Tibial nerve (tissue), 4 donors: ENCODE results near the gene VTN. TPM values are rescaled to one million over a fixed set of nuclear protein-coding genes. Genes with fewer than 3 reads are reported as not detected.
A peak's percentile ranks its signal among the peaks of the same experiment; 100 is the strongest.

Source experiments
- DNase-seq, 2 donors: peaks; one replicate each; pipeline ENCODE4 v3.0.0-alpha.2; 2019; ENCODE audit warnings: low spot score in 2 of 2
- H3K27ac ChIP-seq, 4 donors: fragments of 200-600 bp; sonication (generic) in 3 of 4; one replicate each; pipeline ENCODE4 v1.5.1; 2017 to 2019; ENCODE audit warnings: mild to moderate bottlenecking in 1 of 4
- H3K27me3 ChIP-seq, 2 donors: fragments of 200-600 bp; sonication (generic) in 1 of 2; one replicate each; pipeline versions ENCODE4 v1.5.1 to v1.6.0; 2017 to 2019
- H3K36me3 ChIP-seq, 3 donors: fragments of 200-600 bp; sonication (generic); one replicate each; pipeline ENCODE4 v1.5.1; 2018 to 2019
- H3K4me1 ChIP-seq, 4 donors: fragments of 200-600 bp; sonication (generic) in 3 of 4; one replicate each; pipeline ENCODE4 v1.5.1; 2017 to 2019
- H3K4me3 ChIP-seq, 4 donors: fragments of 200-600 bp; sonication (generic) in 3 of 4; one replicate each; pipeline ENCODE4 v1.5.1; 2017 to 2019; ENCODE audit warnings: mild to moderate bottlenecking in 1 of 4, moderate library complexity in 1 of 4
- H3K9me3 ChIP-seq, 4 donors: fragments of 200-600 bp; sonication (generic) in 3 of 4; one replicate each; pipeline ENCODE4 v1.5.1; 2017 to 2019
- CTCF ChIP-seq, 5 experiments: fragments of 200-600 bp in 3 of 5; fragments of 450-650 bp in 2 of 5; sonication (generic) in 3 of 5; IDR thresholded peaks; one replicate each; pipeline ENCODE4 v1.5.1; 2016 to 2019; ENCODE audit warnings: antibody characterized with exemption in 5 of 5, mild to moderate bottlenecking in 3 of 5, moderate library complexity in 2 of 5
- EP300 ChIP-seq, 2 donors: sonication (generic); formaldehyde crosslinking; IDR thresholded peaks; one replicate each; pipeline ENCODE4 v1.6.1; 2017; ENCODE audit warnings: antibody characterized with exemption in 2 of 2, mild to moderate bottlenecking in 1 of 2
- POLR2A ChIP-seq, 2 donors: fragments of 450-650 bp; IDR thresholded peaks; one replicate each; pipeline ENCODE4 v1.6.1; 2017; ENCODE audit warnings: antibody characterized with exemption in 2 of 2, mild to moderate bottlenecking in 2 of 2, moderate library complexity in 2 of 2
- WGBS, 2 donors: methylation state at CpG; one replicate each; pipeline ENCODE4 v1.1.5; 2018; 5-methylcytosine and 5-hydroxymethylcytosine counted together
- total RNA-seq, 4 donors: library from RNA; depleted of rRNA; stranded (reverse); fragments of >200 nt; gene quantifications; one replicate each; pipeline ENCODE4 v1.1.0, GENCODE V29; 2016

Gene VTN
- total RNA-seq, 4 donors from 2014 or later: 0.90 to 22.7 (median 1.8) TPM

- no peaks in the 10 kb centered on the region for H3K27me3 ChIP-seq
- no peak overlapping the region for H3K27ac ChIP-seq
- H3K36me3 ChIP-seq: peaks cover 0 to 31% (median 0%) of the 10 kb centered on the region in 3 donors
- TF ChIP-seq POLR2A (IDR thresholded peaks at IDR 0.05): no peak
- no peak for TF ChIP-seq EP300 (IDR thresholded peaks at IDR 0.05)
- TF ChIP-seq CTCF (IDR thresholded peaks at IDR 0.05): no peak
- H3K9me3 ChIP-seq: no peaks in the 10 kb centered on the region
- H3K4me3 ChIP-seq: no peak overlapping the region
- peaks cover 0 to 8% (median 3%) of the 10 kb centered on the region in 4 donors for H3K4me1 ChIP-seq
- 83 to 88% methylated on average over 10 of the region's 10 CpGs for WGBS, 2 donors
- DNase-seq: no peak
Observed at GRCh38 chr17:28379814-28380801, 10.0 kb upstream of the VTN start.

GRCh38 chr17:28372945-28373274 is 2.8 kb upstream of the VTN start:
- Histone ChIP-seq H3K9me3 (no peaks in the 10 kb centered on the region), H3K36me3 (peaks cover 0 to 13% (median 0%) of the 10 kb centered on the region in 3 donors), H3K27ac (no peak overlapping the region), H3K27me3 (no peaks in the 10 kb centered on the region), H3K4me3 (peak overlapping the region in 1 of 4 donors; percentile 69), H3K4me1 (peaks cover 0 to 36% (median 17%) of the 10 kb centered on the region in 4 donors)
- DNase-seq: no peak
- 85 to 90% methylated on average over 6 of the region's 6 CpGs for WGBS, 2 donors
- TF ChIP-seq CTCF (IDR thresholded peaks at IDR 0.05) (no peak), POLR2A (IDR thresholded peaks at IDR 0.05) (no peak), EP300 (IDR thresholded peaks at IDR 0.05) (no peak)

GRCh38 chr17:28372203-28372944 is 2.3 kb upstream of the VTN start:
- H3K4me3 ChIP-seq: peak overlapping the region; percentile 46 to 69 (median 60)
- H3K9me3 ChIP-seq: no peaks in the 10 kb centered on the region
- no peaks in the 10 kb centered on the region for H3K27me3 ChIP-seq
- H3K36me3 ChIP-seq: peaks cover 0 to 12% (median 0%) of the 10 kb centered on the region in 3 donors
- DNase-seq: no peak
- TF ChIP-seq POLR2A (IDR thresholded peaks at IDR 0.05) (no peak), EP300 (IDR thresholded peaks at IDR 0.05) (no peak), CTCF (IDR thresholded peaks at IDR 0.05) (no peak)
- 10 to 13% methylated on average over 34 to 49 of the region's 53 CpGs for WGBS, 2 donors
- peaks cover 0 to 36% (median 17%) of the 10 kb centered on the region in 4 donors for H3K4me1 ChIP-seq
- peak overlapping the region in 3 of 4 donors; percentile 28 to 73 (median 67) for H3K27ac ChIP-seq

- H3K27ac ChIP-seq: peak within 1 kb of the TSS; percentile 22 to 73 (median 70)
- 1% methylated on average over 65 to 78 of the region's 80 CpGs for WGBS, 2 donors
- H3K9me3 ChIP-seq: no peaks in the 10 kb centered on the region
- H3K27me3 ChIP-seq: no peaks in the 10 kb centered on the region
- TF ChIP-seq EP300 (IDR thresholded peaks at IDR 0.05) (no peak), POLR2A (IDR thresholded peaks at IDR 0.05) (no peak), CTCF (IDR thresholded peaks at IDR 0.05) (no peak)
- peak; percentile 51 to 54 for DNase-seq
- peaks cover 0 to 17% (median 0%) of the 10 kb centered on the region in 3 donors for H3K36me3 ChIP-seq
- H3K4me1 ChIP-seq: peaks cover 0 to 36% (median 17%) of the 10 kb centered on the region in 4 donors
- peak within 1 kb of the TSS; percentile 46 to 69 (median 60) for H3K4me3 ChIP-seq
Observed at GRCh38 chr17:28371245-28372202, 1.4 kb upstream of the VTN start, which contains the start of gene SARM1. Gene SARM1 (plus strand): TSS chr17:28371694. CDS start chr17:28372033, 339 bp downstream.
